Endothelial cell of umbilical vein (primary cell): Measurements from ENCODE around the gene PTGES2. TPM values are rescaled to one million over a fixed set of nuclear protein-coding genes. Genes with fewer than 3 reads are reported as not detected.

Experiments
- BruUV-seq: library from RNA; stranded (reverse); fragments of 400-500 nt; replicated peaks from 2 replicates; lab custom pipeline; 2021; lab: Mats Ljungman, UMichigan
- CTCF ChIA-PET: fragments of 300-600, 350-600 bp; sonication (Branson Sonifier 250); formaldehyde crosslinking; loops from one replicate; lab custom pipeline; 2021; ENCODE audit warnings: antibody characterized with exemption, inconsistent platforms; lab: Charles Lee
- POLR2A ChIA-PET: fragments of 300-600, 350-600 bp; sonication (Branson Sonifier 250); formaldehyde crosslinking; loops from one replicate; lab custom pipeline; 2021; ENCODE audit warnings: antibody characterized with exemption, inconsistent platforms; lab: Charles Lee
- DNase-seq: peaks from one replicate; pipeline ENCODE4 v3.0.0-alpha.2; 2011; ENCODE audit warnings: low read depth, low spot score
- FAIRE-seq: peaks from 2 replicates; lab custom pipeline; 2011; peaks lifted over from hg19 to GRCh38; lab: Jason Lieb, UNC
- H2AFZ ChIP-seq: 2 replicates; pipeline ENCODE4 v1.6.0; 2012; ENCODE audit warnings: low read depth, low read length, control low read depth, inconsistent platforms
- H3K27ac ChIP-seq: 2 replicates; pipeline ENCODE4 v1.5.1; 2011; ENCODE audit warnings: low read depth, mild to moderate bottlenecking, control low read depth, low read length, moderate library complexity; ENCODE audit not compliant: insufficient read depth
- H3K27me3 ChIP-seq, 2 experiments: 2 replicates each; pipeline versions ENCODE4 v1.6.0 to v1.6.1; 2011; ENCODE audit warnings: low read length in 2 of 2, mixed read lengths in 1 of 2; ENCODE audit not compliant: control insufficient read depth in 2 of 2, insufficient read depth in 2 of 2
- H3K36me3 ChIP-seq, 2 experiments: 2 replicates in 1 of 2; 3 replicates in 1 of 2; pipeline ENCODE4 v1.5.1; 2011; ENCODE audit warnings: low read length in 2 of 2, mild to moderate bottlenecking in 1 of 2, moderate library complexity in 1 of 2; ENCODE audit not compliant: control insufficient read depth in 2 of 2, insufficient read depth in 2 of 2; ENCODE audit errors: extremely low read depth in 1 of 2
- H3K4me1 ChIP-seq: 3 replicates; pipeline ENCODE4 v1.5.1; 2011; ENCODE audit warnings: mild to moderate bottlenecking, low read length; ENCODE audit not compliant: control insufficient read depth, insufficient read depth; ENCODE audit errors: extremely low read depth
- H3K4me2 ChIP-seq: 2 replicates; pipeline ENCODE4 v1.6.1; 2011; ENCODE audit warnings: low read length, control low read depth, mixed read lengths; ENCODE audit not compliant: insufficient read depth
- H3K4me3 ChIP-seq, 3 experiments: fragments of 200-600 bp in 1 of 3; sonication (generic), shearing (Covaris generic) in 1 of 3; replicated peaks in 1 of 3; 2 replicates each; pipeline ENCODE4 v1.5.1; 2011 to 2016; ENCODE audit warnings: control low read depth in 3 of 3, low read length in 3 of 3, mild to moderate bottlenecking in 2 of 3, inconsistent platforms in 1 of 3, low read depth in 1 of 3, moderate library complexity in 1 of 3; ENCODE audit not compliant: insufficient read depth in 1 of 3
- H3K79me2 ChIP-seq: 2 replicates; pipeline ENCODE4 v1.6.0; 2012; ENCODE audit warnings: low read length, inconsistent platforms; ENCODE audit not compliant: control insufficient read depth, insufficient read depth
- H3K9ac ChIP-seq: replicated peaks from 2 replicates; pipeline ENCODE3; 2011; ENCODE audit warnings: low read length, control low read depth; ENCODE audit not compliant: insufficient read depth; ENCODE audit errors: extremely low read depth
- H3K9me1 ChIP-seq: replicated peaks from 3 replicates; pipeline ENCODE4 v1.6.0; 2011; ENCODE audit warnings: mild to moderate bottlenecking, low read length; ENCODE audit not compliant: control insufficient read depth, insufficient read depth; ENCODE audit errors: extremely low read depth
- H3K9me3 ChIP-seq: replicated peaks from 2 replicates; pipeline ENCODE4 v1.5.1; 2012; ENCODE audit warnings: low read length, inconsistent platforms; ENCODE audit not compliant: control insufficient read depth, insufficient read depth
- H4K20me1 ChIP-seq: replicated peaks from 2 replicates; pipeline ENCODE3; 2011; ENCODE audit warnings: mild to moderate bottlenecking, low read length; ENCODE audit not compliant: control insufficient read depth, insufficient read depth; ENCODE audit errors: extremely low read depth
- GATA2 ChIP-seq: IDR thresholded peaks from 2 replicates; pipeline ENCODE4 v1.7.0; 2011; ENCODE audit warnings: low read depth, mild to moderate bottlenecking, moderate library complexity, mixed read lengths, low read length; ENCODE audit not compliant: insufficient read length, insufficient read depth
- JUN ChIP-seq: IDR thresholded peaks from 2 replicates; pipeline ENCODE4 v1.6.1; 2011; ENCODE audit warnings: borderline replicate concordance, low read depth; ENCODE audit not compliant: insufficient read length, insufficient read depth
- POLR2A ChIP-seq: IDR thresholded peaks from 2 replicates; pipeline ENCODE4 v1.6.1; 2012; ENCODE audit warnings: low read depth, mild to moderate bottlenecking, control low read depth, low read length
- dilution Hi-C: fragments of 300-500 bp; cut with MboI; formaldehyde crosslinking; loops from one replicate; pipeline ENCODE4 v1.15.0; 2019; ENCODE audit warnings: low sequenced_read_pairs; ENCODE audit not compliant: extremely low pct_ligation_motif_present
- intact Hi-C: fragments of 100-400 bp; cut with micrococcal nuclease; formaldehyde crosslinking; loops from one replicate; pipeline ENCODE4 v1.10.0; 2022
- polyA plus RNA-seq, 4 experiments: library from polyadenylated mRNA; depleted of rRNA in 3 of 4; stranded (reverse) in 3 of 4; unstranded in 1 of 4; fragments of >200 nt; gene quantifications; 2 replicates each; pipeline versions ENCODE4 v1.2.1 to v1.2.3, GENCODE V29; 2011 to 2012; ENCODE audit warnings: missing spikeins in 1 of 4
- total RNA-seq: library from RNA; stranded (reverse); gene quantifications from 2 replicates; pipeline ENCODE4 v1.2.3, GENCODE V29; 2021
- TF ChIP-seq, protein P1 (sequence below), 2 donors: IDR thresholded peaks; 1 replicate in 1 of 2; 2 replicates in 1 of 2; pipeline ENCODE4 v1.5.1; 2011; ENCODE audit warnings: low read length in 2 of 2, mild to moderate bottlenecking in 2 of 2, moderate library complexity in 2 of 2, control low read depth in 1 of 2, inconsistent platforms in 1 of 2, low read depth in 1 of 2; ENCODE audit not compliant: insufficient read depth in 1 of 2; ENCODE audit errors: extremely low read depth in 1 of 2

The PTGES2 gene
- total and polyA plus RNA-seq, 2 donors (not counting 3 experiments of a cell fraction or from before 2014, with no cell fraction given) = 64.2 to 69.9 TPM

DNA sequence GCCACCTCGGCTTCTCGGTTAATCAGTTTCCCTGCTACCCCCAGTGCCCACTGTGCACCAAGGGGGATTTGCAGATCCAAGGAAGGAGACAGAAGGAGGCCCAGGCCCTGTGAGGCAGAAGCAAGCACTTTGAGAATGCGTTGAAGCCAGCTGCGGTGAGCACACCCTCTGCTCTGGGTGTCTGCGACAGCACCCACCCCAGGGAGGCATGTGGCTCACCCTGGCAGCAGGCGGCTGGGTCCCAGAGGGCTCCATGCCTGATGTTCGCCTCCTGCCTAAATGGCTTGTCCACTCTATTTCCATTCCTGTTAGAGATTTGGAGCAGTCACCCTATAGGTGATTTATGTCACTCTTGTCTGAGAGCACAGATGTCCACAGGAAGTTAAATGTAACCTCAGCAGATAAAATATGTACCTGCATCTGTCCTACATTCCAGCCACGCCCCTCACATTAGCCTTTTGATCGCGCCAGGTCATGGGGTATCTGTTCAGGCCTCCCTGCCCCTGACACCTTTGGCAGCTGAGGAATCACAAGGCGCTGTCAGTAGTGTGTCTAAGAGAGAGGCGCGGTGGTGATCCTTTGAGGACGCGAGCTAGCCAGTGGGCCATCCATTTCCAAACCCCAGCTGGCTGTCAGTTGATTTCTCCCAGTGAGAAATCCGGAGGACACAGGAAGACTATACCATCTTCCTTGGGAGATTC is 28.1 kb downstream of the PTGES2 start:
- TSS peak; percentile 21 for BruUV-seq
- Histone ChIP-seq H3K79me2 (peaks cover 41% of the 10 kb centered on the region), H3K36me3 (peaks cover 11 to 24% of the 10 kb centered on the region in 2 experiments), H4K20me1 (no peaks in the 10 kb centered on the region), H2AFZ (no peak overlapping the region), H3K27ac (peak overlapping the region; percentile 90), H3K4me2 (peak overlapping the region; percentile 59), H3K4me3 (peak overlapping the region in 2 of 3 experiments; percentile 48 to 51), H3K9ac (peak overlapping the region; percentile 89), H3K9me3 (no peaks in the 10 kb centered on the region), H3K4me1 (peaks cover 37% of the 10 kb centered on the region), H3K27me3 (no peaks in the 10 kb centered on the region), H3K9me1 (no peaks in the 10 kb centered on the region)
- ChIA-PET CTCF (interaction anchor here (0.9 to 4.9 kb wide), 9 partner anchors 10 to 157 kb away, joined by 3 to 56 read pairs (median 5); no protein-coding TSS in a partner anchor), POLR2A (interaction anchor here (0.9 to 1.1 kb wide), 3 partner anchors 8 to 32 kb away, joined by 3 to 4 read pairs (median 3); partner anchors contain the start of genes NAIF1 and SLC25A25)
- no peak for DNase-seq
- dilution Hi-C loops = no loop called here
- TF ChIP-seq JUN = no peak
- TF ChIP-seq POLR2A = no peak
- no peak for TF ChIP-seq GATA2
- TF ChIP-seq, protein P1, sequence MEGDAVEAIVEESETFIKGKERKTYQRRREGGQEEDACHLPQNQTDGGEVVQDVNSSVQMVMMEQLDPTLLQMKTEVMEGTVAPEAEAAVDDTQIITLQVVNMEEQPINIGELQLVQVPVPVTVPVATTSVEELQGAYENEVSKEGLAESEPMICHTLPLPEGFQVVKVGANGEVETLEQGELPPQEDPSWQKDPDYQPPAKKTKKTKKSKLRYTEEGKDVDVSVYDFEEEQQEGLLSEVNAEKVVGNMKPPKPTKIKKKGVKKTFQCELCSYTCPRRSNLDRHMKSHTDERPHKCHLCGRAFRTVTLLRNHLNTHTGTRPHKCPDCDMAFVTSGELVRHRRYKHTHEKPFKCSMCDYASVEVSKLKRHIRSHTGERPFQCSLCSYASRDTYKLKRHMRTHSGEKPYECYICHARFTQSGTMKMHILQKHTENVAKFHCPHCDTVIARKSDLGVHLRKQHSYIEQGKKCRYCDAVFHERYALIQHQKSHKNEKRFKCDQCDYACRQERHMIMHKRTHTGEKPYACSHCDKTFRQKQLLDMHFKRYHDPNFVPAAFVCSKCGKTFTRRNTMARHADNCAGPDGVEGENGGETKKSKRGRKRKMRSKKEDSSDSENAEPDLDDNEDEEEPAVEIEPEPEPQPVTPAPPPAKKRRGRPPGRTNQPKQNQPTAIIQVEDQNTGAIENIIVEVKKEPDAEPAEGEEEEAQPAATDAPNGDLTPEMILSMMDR (IDR thresholded peaks at IDR 0.05; ENCODE audit: extremely low read depth in 1 of 2, insufficient read depth in 1 of 2, low read depth in 1 of 2, low read length in 2 of 2) = no peak
- FAIRE-seq = peak; percentile 53
- intact Hi-C loops = no loop called here
